Fibroblast of peridontal ligament (primary cell): ENCODE measurements around the gene CDKL4.
"Not testable (repeated sequence)": the region's sequence is repeated elsewhere in the genome, so short reads cannot be mapped to it uniquely, and the experiment has no call there.

ENCODE experiments used
- DNase-seq: peaks from one replicate; pipeline ENCODE4 v3.0.0-alpha.2; 2010; ENCODE audit errors: extremely low read depth

CDKL4 gene

GRCh38 chr2:39178756-39179155, 65.0 kb downstream of the CDKL4 start:
- no peak for DNase-seq

DNA sequence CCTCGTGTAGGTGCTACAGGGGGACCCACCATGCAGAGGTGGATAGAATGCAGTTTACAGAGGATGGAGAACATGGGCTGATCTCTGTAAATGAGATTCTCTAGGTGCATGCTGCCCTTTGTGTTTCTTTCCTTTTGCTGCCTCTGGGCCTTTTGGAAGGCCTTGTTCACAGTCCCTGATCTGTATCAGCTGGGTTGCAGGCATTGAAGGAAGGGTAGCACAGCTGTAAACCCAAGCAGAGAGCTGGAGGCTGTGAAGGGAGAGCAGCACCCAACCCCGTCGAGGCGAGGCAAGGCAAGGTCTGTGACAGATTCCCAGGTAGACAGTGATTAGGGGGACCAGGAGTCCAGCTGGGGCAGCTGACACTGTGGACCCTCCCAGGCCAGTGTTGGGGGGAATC, 66.8 kb downstream of the CDKL4 start:
- DNase-seq: no peak

- no peak for DNase-seq
Measured at GRCh38 chr2:39175026-39175812, 68.6 kb downstream of the CDKL4 start.

GRCh38 chr2:39174022-39174421, 69.7 kb downstream of the CDKL4 start:
- DNase-seq: no peak

GRCh38 chr2:39172047-39172706, 71.6 kb downstream of the CDKL4 start:
- not testable (repeated sequence) for DNase-seq

- no peak for DNase-seq
Measured at GRCh38 chr2:39171621-39172020, 72.1 kb downstream of the CDKL4 start.

GRCh38 chr2:39164089-39164488, 79.7 kb downstream of the CDKL4 start:
- no peak for DNase-seq

DNA sequence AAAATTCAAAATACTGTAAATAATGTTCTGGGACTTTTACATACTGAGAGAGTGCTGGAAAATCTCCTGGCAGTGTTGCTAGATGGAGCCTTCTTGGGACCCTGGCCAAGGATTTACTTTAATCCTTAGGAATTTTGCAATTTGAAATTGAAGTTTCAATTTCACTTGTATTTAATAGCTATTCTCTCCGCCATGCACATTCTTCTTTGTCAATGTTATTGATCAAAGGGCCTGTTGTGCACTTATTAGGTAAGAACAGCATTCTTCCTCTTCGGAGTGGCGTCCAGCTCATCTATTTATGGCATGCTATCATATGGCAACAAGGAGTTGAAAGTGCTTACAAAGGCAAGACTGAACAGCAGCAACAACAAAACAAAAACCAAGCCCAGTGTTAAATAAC, 82.8 kb downstream of the CDKL4 start:
- peak; percentile 62 for DNase-seq

DNA sequence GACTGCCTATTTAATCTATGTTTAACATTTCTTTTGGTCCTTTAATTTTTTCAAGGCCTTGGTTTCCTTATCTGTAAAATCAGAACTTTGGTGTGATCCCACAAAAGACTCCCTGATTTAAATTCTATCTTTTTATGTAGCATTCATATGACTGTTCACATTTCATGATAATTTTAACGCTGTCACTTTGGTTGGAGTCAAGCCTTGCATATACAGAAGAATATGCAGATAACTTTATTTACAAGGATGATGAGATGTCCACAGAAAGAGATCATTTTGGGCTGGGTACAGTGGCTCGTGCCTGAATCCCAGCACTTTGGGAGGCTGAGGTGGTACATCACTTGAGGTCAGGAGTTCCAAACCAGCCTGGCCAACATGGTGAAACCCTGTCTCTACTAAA, 84.5 kb downstream of the CDKL4 start:
- no peak for DNase-seq

GRCh38 chr2:39158351-39158750, 85.4 kb downstream of the CDKL4 start:
- no peak for DNase-seq

- DNase-seq: no peak
Measured at GRCh38 chr2:39156846-39157245, 86.9 kb downstream of the CDKL4 start.

- peak; percentile 94 for DNase-seq
Measured at GRCh38 chr2:39156107-39156506, 87.7 kb downstream of the CDKL4 start.

- not testable (repeated sequence) for DNase-seq
Measured at GRCh38 chr2:39155573-39155972, 88.2 kb downstream of the CDKL4 start.

- DNase-seq: no peak
Measured at GRCh38 chr2:39154944-39155343, 88.8 kb downstream of the CDKL4 start.

GRCh38 chr2:39153312-39153711, 90.5 kb downstream of the CDKL4 start:
- DNase-seq: peak; percentile 83

GRCh38 chr2:39152504-39152903, 91.3 kb downstream of the CDKL4 start:
- DNase-seq: no peak

DNA sequence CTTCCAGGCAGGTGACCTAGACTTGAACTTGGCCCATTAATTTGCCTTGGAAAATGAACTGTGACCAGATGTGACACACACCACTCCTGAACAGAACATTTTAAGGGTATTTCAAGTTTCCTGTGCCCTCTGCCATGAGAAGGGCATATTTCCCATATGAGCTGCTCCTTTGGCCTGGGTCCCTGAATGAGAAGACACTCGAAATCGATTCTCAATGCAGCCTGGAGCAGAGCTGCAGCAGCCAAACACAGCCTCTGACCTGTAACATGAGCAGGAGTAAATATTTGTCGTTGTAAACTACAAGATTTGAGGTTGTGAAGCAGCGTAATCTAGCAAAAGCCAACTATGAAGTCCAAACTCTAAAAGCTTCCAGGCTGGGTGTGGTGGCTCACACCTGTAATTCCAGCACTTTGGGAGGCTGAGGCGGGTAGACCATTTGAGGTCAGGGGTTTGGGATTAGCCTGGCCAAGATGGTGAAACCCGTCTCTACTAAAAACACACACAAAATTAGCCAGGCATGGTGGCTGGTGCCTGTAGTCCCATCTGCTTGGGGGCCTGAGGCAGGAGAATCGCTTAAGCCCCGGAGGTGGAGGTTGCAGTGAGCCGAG, 92.8 kb downstream of the CDKL4 start:
- no peak for DNase-seq

- no peak for DNase-seq
Measured at GRCh38 chr2:39150102-39150562, 93.6 kb downstream of the CDKL4 start.

DNA sequence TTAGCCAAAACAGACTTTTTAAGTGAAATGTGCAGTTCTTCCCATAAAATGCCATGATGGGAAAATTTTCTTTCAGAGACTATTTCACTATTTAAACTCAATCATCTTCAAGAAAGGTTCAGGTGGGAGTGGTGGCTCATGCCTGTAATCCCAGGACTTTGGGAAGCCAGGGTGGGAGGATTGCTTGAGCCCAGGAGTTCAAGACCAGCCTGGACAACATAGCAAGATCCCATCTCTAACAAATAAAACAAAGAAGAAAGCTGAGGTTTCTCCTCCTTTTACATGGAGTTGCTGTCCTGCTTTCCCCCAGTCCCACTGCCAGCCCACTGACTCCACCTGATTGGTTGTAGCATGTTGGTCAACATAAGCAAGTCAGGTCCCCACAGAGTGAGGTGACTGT, 97.1 kb downstream of the CDKL4 start:
- no peak for DNase-seq

DNA sequence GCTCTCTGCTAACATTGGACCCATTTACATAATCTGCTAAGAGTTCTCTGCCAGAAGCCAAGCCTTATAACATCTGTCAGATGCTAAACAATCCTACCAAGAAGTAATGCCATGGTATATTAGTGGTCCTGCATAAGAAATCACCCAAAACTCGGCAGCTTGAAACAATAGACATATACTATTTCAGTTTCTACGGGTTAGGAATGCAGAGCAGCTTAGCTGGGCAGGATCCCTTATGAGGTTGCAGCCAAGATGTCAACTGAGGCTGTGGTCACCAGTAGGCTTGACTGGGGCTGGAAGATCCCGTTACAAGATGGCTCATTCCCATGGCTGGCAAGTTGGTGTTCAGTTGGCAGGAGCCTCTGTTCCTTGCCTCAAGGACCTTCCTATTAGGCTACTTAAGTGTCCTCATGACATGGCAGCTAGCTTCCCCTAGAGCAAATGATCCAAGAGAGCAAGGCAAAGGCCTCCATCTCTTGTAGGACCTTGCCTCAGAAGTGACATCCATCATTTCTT, 97.8 kb downstream of the CDKL4 start:
- DNase-seq: no peak

GRCh38 chr2:39144416-39144815, 99.4 kb downstream of the CDKL4 start:
- no peak for DNase-seq

- no peak for DNase-seq
Measured at GRCh38 chr2:39142904-39143605, 100.7 kb downstream of the CDKL4 start.
